Activated T-cell treated with anti-CD3 and anti-CD28 coated beads for 4 hours (primary cell): ENCODE measurements around the gene GRID1.

ENCODE experiments used
- DNase-seq: peaks from one replicate; pipeline ENCODE4 v3.0.0-alpha.2; 2020

GRID1 gene

DNA sequence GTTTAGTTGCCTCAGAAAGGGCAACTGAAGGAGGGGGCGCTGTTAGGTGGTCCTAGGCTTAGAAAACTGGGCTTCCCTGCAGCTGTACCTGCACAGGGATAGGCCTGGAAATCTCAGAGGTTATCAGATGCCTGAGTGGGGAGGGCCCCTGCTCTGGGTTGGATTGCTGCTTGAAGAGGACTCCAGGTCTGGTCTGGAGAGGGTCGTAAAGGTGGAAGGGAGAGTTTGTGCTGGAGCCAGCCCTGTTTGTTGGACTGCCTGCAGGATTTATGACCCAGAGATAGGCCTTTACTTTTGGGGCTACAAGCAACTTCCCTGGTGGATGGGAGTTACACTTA lies 765.9 kb downstream of the GRID1 start:
- no peak for DNase-seq

DNA sequence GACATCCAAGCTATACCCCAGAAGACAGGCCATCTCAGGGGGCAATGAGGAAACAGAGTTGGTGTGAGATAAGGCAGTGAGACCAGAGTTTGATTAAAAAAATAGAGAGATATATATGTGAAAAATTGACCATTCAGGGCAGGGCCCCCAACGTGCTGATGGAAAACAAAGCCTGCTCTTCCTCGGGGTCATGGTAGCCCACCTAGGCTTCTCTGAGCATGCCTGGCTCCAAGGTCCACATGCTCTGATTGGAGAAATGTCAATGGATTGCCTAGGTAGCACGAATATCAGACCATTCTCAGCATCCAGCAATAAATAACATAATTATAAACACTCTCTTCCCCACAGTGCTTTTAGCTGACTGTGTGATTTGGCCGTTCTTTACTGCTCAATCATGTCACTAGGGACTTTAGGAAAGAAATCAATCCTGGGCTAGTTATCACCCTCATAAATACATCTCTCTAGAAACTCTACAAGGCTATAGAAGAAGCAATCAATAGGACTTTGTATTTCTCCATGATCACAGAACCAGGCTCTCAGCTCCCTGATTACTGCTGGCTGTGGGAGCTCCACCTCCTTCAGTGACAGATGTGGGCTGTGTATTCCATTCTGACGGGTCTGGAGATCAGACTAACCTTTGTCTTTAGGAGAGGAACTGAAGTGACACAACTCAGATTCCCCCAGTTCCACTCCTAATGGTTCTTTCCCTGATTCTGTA lies 766.4 kb downstream of the GRID1 start:
- DNase-seq = no peak

DNA sequence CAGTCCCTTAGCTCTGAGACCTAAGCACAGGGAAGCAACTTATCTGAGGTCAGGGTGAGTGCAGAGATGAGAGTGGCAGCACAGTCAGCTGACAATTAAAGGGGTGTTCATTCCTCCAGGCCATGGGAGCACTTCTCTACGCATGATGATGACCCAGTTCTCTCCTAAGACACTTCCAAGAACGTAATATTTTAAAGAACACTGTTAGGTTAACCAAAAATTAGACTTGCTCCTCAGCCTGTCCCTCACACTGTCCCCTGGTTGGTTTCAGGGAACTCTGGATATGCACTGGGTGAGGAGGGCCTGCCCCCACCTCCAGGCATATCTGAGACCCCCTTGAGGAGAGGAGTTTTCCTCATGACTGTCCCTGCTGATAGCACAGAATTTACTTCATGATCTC lies 767.5 kb downstream of the GRID1 start:
- DNase-seq = no peak

DNA sequence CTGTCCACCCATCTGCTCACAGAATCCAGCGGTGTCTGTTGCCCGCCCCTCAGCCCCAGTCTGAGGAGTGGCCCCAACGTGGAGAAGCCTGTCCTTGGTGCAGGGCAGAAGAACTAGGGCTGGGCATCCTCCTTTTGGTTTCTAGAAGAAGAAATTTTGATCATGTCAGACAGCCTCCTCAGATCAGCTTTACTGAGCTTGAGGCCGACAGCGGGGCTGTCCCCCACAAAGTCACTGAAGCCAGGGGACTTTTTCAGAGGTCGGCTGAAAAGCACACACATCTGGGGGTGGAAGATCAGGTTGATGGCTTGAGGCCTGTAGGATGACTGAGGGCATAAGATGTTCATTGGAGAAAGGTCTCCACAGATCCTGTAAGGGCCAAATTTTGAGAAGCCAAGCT lies 767.9 kb downstream of the GRID1 start:
- DNase-seq = no peak

DNA sequence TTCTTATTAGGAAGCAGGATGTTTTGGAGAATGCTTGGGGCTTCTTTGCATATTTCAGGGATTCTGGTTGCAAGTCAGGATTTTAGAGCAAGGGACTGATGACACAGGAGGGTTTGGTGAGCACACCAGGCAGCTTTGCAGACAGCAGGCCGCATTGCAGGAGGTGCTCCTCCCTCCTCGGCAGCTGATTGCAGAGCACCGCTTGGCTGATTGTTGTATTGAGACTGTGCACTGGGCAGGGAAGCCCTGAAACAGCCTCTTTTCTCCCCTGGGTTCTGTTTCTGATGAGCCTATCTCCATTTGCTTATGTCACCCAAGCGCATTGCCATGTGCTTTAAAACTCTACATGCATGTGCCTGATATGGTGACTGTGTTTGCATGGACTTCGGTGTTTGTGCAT lies 769.6 kb downstream of the GRID1 start:
- DNase-seq = no peak

DNA sequence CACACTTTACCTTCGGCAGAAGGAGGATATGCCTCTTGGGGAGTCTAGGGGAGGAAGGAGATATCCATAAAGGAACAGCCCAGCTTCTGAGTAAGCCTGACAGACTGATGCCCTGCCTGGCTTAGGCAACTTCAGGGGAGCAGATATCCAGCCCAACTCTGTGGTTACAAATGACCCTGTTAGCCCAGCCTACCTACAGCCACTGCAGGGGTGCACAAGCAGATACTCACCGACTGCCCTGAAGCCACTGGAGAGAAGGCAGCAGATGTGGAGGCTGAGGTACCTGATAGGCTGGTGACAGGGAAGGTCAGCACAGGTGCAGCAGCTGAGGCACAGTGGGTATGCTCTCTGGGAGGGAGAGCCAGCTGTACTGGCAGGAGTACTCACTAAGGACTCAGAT lies 770.2 kb downstream of the GRID1 start:
- no peak for DNase-seq

DNA sequence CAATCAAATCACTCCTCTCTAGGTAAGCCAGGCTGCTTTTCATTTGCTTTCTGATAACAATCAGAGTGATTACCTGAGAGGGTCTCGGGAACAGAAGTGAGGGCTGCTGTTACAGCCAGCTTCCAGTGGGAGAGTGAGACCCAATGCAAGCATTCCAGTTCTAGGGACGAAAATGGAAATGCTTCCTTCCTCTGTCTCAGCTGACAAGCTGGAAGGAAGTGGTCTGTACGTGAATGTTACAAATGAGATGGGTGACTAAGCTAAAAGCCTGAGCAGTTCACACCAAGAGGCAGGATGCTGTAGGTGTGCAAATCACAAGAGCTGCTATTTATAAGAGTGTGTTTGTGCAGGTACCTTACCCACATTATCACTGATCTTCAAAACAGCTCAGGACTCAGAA lies 772.4 kb downstream of the GRID1 start:
- no peak for DNase-seq

DNA sequence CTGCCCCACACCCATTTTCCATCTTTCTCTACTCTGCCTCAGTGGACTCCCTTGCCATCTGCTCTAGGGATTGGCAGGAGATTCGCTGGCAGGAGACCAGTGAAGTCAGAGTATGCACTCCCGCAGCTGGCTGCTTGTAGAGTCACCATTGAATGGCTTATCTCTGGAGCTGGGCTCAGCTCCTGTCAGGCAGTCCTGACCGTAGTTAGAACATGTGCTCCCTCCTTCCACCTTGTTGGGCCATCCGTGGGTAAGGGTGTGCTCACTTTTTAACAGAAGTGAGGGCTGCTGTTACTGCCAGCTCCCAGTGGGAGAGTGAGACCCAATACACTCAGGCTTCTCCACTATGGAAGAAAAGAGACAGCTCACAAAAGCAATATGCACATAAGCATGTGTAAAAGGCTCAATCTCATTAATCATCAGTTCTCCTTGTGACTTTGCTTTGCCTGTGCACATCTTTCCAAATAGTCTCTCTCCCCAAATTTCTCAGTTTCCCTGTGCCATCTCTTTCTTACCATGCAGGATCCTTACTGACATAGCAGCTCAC lies 773.3 kb downstream of the GRID1 start:
- DNase-seq = no peak

DNA sequence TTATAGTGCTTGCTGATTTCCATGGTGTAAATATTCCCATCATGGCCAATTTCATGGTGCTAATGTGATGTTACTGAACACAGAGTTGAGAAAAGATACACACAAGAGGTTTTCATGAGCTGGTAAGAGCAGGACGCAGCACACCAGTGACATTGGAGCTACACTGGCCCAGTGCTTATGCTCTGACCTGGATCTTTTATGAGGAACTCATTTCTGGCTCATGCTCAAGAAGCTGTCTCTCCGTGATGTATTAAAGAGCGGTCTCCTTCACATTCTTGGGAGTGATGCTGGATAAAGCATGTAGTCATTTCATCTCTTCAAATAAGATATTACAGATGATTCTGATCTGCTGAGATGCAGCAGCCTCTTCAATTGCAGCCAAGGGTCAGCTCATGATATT lies 785.2 kb downstream of the GRID1 start:
- no peak for DNase-seq

DNA sequence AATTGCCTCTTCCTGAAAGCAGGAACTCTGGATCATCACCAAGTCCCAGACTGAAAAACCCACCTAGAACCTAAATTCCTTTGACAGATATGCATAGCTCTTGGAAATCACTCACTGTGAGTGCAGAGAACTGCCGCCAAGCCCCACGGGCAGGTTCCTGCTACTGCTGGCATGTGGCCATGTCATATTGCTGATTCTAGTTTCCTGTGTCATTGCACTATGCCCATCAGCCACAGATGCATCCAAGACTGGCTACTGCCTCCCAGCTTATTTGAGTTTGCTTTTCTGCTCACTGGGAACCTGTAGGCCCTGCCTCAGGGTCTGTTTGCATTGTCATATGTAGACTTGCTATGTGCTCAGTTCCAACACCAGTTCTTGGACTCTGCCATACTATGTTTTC lies 786.0 kb downstream of the GRID1 start:
- no peak for DNase-seq

DNA sequence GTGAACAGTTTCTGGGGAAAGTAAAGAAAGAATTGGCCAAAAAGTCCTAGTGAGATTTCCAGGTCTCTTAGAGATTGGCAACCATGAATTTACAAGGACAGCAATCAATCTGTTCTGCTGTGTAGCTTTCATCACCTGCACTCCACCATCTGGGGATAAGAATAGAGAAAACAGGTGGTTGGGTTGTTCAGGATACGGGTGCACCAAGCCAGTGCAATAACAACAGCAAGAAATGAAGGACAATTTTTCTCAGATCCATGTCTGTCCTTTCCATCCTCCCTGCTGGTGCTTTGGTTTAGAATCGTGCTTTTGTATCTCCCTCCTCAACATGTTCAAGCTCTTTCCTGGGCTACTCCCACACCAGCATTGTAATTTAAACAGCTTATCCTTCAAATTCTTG lies 787.7 kb downstream of the GRID1 start:
- no peak for DNase-seq

DNA sequence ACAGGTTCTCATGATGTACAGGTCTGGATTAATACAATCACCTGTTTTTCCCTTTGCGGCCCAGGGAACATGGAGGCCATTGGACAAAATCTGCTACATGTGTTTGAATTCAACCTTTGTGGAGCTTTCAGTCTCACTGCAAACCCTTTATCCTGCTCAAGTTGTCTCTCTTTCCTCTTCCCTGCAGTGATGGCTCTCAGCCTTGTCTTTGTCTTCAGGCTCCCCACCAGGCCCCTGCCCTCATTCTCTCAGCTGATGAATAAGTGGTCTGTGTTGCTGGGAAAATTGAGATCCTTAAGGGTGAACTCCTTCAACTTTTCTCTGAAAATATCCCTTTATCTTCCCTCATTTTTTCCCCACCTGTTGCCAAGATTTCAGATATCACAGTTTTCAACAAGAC lies 791.2 kb downstream of the GRID1 start:
- DNase-seq = no peak

DNA sequence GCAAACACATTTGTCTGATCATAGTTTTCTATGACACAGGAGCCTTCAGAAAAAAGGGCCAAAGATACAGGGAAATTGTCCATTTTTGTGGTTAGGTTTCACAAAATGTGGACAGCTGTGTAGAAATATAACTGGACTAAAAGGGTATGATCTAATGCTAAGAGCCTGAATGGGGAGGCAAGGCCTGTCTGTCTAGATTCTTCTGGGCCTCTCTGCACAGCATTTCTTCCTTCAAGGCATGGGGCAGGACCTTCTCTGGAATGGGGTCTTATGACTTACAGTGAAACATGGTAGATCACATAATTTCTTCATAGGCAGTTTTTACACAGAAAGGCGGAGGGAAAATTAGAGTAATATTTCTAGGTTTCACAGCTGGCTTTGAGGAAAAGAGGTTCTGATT lies 795.7 kb downstream of the GRID1 start:
- no peak for DNase-seq

DNA sequence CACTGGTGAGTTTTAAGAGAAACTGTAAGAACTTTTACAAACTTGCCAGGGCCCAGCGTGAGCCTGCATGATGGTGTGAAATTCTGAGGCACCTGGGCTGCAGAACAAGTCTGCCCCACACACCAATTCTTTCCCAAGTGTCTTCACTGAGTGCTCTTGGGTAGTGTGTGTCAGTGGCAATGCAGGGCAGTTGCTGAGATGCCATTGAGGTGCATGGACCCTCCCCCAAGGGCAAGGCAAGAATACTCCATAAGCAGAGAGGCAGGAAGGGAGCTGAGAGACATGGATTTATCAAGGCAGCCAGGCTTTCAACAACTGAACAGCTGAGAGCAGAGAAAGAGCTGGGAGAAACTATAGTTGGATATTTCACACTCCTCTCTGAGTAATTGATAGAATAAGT lies 801.2 kb downstream of the GRID1 start:
- DNase-seq = no peak

DNA sequence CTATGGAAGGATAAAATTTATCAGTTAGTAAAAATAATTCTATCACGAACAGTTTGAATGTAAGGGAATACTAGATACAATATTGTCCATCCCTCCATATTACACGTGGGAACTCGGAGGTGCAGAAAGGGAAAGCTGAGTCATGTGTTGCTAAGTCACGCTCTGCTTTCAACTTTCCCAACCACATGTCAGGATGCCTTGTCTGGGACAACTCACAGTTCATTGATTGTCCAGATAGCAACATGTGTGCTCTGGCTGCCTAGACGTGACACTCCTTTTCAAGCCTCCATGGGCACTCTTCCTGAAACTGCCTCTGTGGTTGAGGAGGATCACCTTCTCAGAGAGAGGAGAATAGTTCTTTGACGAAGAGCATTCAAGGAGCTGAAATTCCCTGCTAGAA lies 808.1 kb downstream of the GRID1 start:
- DNase-seq = no peak

DNA sequence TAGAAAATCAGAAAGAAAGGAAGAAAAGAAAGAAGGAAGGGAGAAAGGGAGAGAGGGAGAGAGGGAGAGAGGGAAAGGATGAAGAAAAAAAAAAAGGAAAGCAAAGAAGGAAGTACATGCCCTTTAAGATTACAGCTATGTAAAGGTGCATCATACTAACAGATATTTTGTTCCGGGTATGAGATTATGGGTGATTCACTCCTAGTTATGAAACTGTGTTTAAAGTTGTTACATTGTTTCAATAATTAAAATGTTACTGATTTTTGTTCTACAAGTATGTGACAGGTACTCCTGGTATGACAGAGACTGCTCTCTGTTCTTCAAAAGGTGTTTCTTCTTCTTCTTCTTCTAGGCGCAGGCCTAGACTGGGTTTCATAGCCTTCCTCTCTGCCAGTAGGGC lies 808.9 kb downstream of the GRID1 start:
- DNase-seq = no peak

DNA sequence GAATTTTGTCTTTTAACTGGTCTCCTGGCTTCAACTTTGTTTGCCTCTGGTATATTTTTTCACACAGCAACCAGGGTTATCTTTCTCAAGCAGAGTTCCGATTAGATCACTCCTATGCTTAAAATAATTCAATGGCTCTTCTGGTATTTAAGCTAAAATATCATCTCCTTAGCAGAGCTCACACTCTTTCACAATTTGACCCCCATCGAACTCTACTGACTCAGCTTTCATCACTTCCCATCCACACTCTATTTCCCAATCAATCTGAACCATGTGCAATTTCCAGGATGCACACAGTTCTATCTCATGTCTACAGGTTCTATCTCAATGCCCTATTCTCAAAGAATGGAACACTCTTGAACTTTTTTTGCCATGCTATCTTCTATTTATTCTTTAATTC lies 809.5 kb downstream of the GRID1 start:
- DNase-seq = no peak
